SK-N-SH (cell line): ENCODE data around the gene HSDL1. TPM values are rescaled to one million over a fixed set of nuclear protein-coding genes. Genes with fewer than 3 reads are reported as not detected.

ENCODE experiments used
- CTCF ChIA-PET: fragments of 300-600, 350-600 bp; formaldehyde crosslinking; extraction: SDS; loops from one replicate; lab custom pipeline; 2021; lab: Yijun Ruan, JAX
- POLR2A ChIA-PET: fragments of 350-600 bp; sonication (Branson Sonifier 250); formaldehyde crosslinking; extraction: SDS; loops from one replicate; lab custom pipeline; 2020; ENCODE audit warnings: antibody characterized with exemption, inconsistent platforms; lab: Yijun Ruan, JAX
- DNase-seq: peaks from one replicate; pipeline ENCODE4 v3.0.0; 2012
- H2AFZ ChIP-seq: fragments of 200-600 bp; sonication (generic); 2 replicates; pipeline ENCODE4 v1.8.1; 2016; ENCODE audit warnings: antibody characterized with exemption, mild to moderate bottlenecking, low read depth
- H3F3A ChIP-seq: fragments of 200-600 bp; sonication (generic); replicated peaks from 2 replicates; pipeline ENCODE3; 2016; ENCODE audit warnings: antibody characterized with exemption, mild to moderate bottlenecking; ENCODE audit not compliant: insufficient read depth
- H3K27ac ChIP-seq, 2 experiments: fragments of 200-500 bp in 1 of 2; fragments of 200-600 bp in 1 of 2; sonication (Bioruptor generic) in 1 of 2; sonication (generic), shearing (Covaris generic) in 1 of 2; 2 replicates each; pipeline versions ENCODE4 v1.5.1 to v1.6.1; 2014 to 2016; ENCODE audit warnings: low read depth in 2 of 2, inconsistent platforms in 1 of 2, low read length in 1 of 2, mild to moderate bottlenecking in 1 of 2, mixed read lengths in 1 of 2
- H3K27me3 ChIP-seq: fragments of 200-600 bp; sonication (generic), shearing (Covaris generic); 2 replicates; pipeline ENCODE4 v1.6.1; 2016; ENCODE audit warnings: mixed run types; ENCODE audit not compliant: insufficient read depth
- H3K36me3 ChIP-seq, 2 experiments: fragments of 200-500 bp in 1 of 2; fragments of 200-600 bp in 1 of 2; sonication (Bioruptor generic) in 1 of 2; sonication (generic) in 1 of 2; replicated peaks in 1 of 2; 2 replicates each; pipeline versions ENCODE3 to v1.5.1; 2014 to 2016; ENCODE audit warnings: low read length in 1 of 2, mild to moderate bottlenecking in 1 of 2; ENCODE audit not compliant: insufficient read depth in 2 of 2, control insufficient read depth in 1 of 2
- H3K4me1 ChIP-seq, 2 experiments: fragments of 200-500 bp in 1 of 2; fragments of 200-600 bp in 1 of 2; sonication (Bioruptor generic) in 1 of 2; sonication (generic), shearing (Covaris generic) in 1 of 2; 2 replicates each; pipeline versions ENCODE4 v1.5.1 to v1.6.1; 2014 to 2016; ENCODE audit warnings: low read depth in 1 of 2, low read length in 1 of 2, mixed run types in 1 of 2; ENCODE audit not compliant: insufficient read depth in 2 of 2, control insufficient read depth in 1 of 2
- H3K4me2 ChIP-seq: fragments of 200-600 bp; sonication (generic), shearing (Covaris generic); 2 replicates; pipeline ENCODE4 v1.6.1; 2017; ENCODE audit warnings: mixed run types
- H3K4me3 ChIP-seq, 2 experiments: fragments of 200-500 bp in 1 of 2; fragments of 200-600 bp in 1 of 2; sonication (Bioruptor generic) in 1 of 2; sonication (generic), shearing (Covaris generic) in 1 of 2; 2 replicates each; pipeline versions ENCODE4 v1.5.1 to v1.8.1; 2014 to 2016; ENCODE audit warnings: low read depth in 2 of 2, inconsistent platforms in 1 of 2, low read length in 1 of 2, mild to moderate bottlenecking in 1 of 2, mixed read lengths in 1 of 2, moderate library complexity in 1 of 2
- H3K79me2 ChIP-seq: fragments of 200-600 bp; sonication (generic); 2 replicates; pipeline ENCODE4 v1.8.1; 2017; ENCODE audit warnings: mild to moderate bottlenecking; ENCODE audit not compliant: insufficient read depth
- H3K9ac ChIP-seq: fragments of 200-600 bp; sonication (generic); 2 replicates; pipeline ENCODE4 v1.6.1; 2017; ENCODE audit warnings: mixed run types
- H3K9me2 ChIP-seq: fragments of 200-600 bp; sonication (generic); 2 replicates; pipeline ENCODE4 v1.6.1; 2017; ENCODE audit warnings: mixed run types
- H3K9me3 ChIP-seq: fragments of 200-600 bp; sonication (generic); 2 replicates; pipeline ENCODE4 v1.6.1; 2017; ENCODE audit warnings: mixed run types, mild to moderate bottlenecking, moderate library complexity
- H4K20me1 ChIP-seq: fragments of 200-600 bp; sonication (generic); 2 replicates; pipeline ENCODE4 v1.6.1; 2017; ENCODE audit warnings: mild to moderate bottlenecking, mixed run types; ENCODE audit not compliant: insufficient read depth
- GABPA ChIP-seq: IDR thresholded peaks from 2 replicates; pipeline ENCODE4 v1.4.0; 2012; ENCODE audit warnings: low read depth, mild to moderate bottlenecking
- NFIC ChIP-seq: IDR thresholded peaks from 2 replicates; pipeline ENCODE4 v1.4.0; 2012; ENCODE audit warnings: borderline replicate concordance
- RAD21 ChIP-seq: IDR thresholded peaks from 2 replicates; pipeline ENCODE4 v1.6.1; 2012; ENCODE audit warnings: mild to moderate bottlenecking, low read length
- SMC3 ChIP-seq: IDR thresholded peaks from 2 replicates; pipeline ENCODE4 v1.6.1; 2012; ENCODE audit warnings: low read depth, low read length, improper control_type of control experiment
- TCF12 ChIP-seq: IDR thresholded peaks from 2 replicates; pipeline ENCODE4 v1.4.0; 2012
- WGBS: methylation state at CpG from one replicate; pipeline ENCODE4 v1.1.6; 2017; ENCODE audit warnings: low lambda C conversion rate; 5-methylcytosine and 5-hydroxymethylcytosine counted together
- polyA plus RNA-seq, 3 experiments: library from polyadenylated mRNA; depleted of rRNA; stranded (reverse); fragments of >200 nt; gene quantifications; 2 replicates each; pipeline ENCODE4 v1.2.3, GENCODE V29; 2012
- TF ChIP-seq, protein P1 (sequence below): IDR thresholded peaks from 2 replicates; pipeline ENCODE4 v1.4.0; 2012; ENCODE audit warnings: low read depth, borderline replicate concordance
- TF ChIP-seq, protein P2 (sequence below): fragments of 150-350 bp; IDR thresholded peaks from 2 replicates; pipeline ENCODE4 v1.6.1; 2017; ENCODE audit warnings: antibody characterized with exemption, low read length, low read depth, borderline replicate concordance
- TF ChIP-seq, protein P3 (sequence below): fragments of 150-350 bp; IDR thresholded peaks from 2 replicates; pipeline ENCODE4 v1.6.1; 2016; ENCODE audit warnings: mild to moderate bottlenecking, low read depth, low read length
- TF ChIP-seq, protein P4 (sequence below): IDR thresholded peaks from 2 replicates; pipeline ENCODE4 v1.4.0; 2012; ENCODE audit warnings: low read depth, borderline replicate concordance

The HSDL1 gene
- polyA plus RNA-seq, 1 of the 3 experiments (the other 2 are of a cell fraction): 14.5 TPM

DNA sequence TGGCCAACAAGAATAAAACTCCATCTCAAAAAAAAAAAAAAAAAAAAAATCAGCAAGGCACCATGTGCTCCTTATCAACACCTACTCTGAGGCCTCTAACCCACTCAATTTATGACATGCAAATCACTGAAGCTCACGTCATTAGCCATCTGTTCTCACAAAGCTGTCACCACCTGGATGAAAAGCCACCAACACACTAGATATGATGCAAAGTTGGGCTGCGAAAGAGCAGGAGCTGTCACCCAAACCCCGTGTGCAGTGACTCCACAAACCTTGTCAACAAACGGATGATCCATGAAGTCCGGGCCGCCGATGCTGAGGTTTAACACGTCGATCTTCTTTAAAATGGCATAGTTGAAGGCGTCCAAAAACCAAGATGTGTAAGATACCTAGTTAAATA lies 53.5 kb downstream of the HSDL1 start:
- CTCF ChIA-PET: interaction anchor here (1.2 to 1.5 kb wide), 2 partner anchors 20 to 135 kb away, joined by 3 to 4 read pairs; no protein-coding TSS in a partner anchor
- H3K27me3 ChIP-seq: no peaks in the 10 kb centered on the region
- H3K4me3 ChIP-seq: no peak overlapping the region
- H4K20me1 ChIP-seq: no peaks in the 10 kb centered on the region
- 97% methylated on average over 10 of the region's 10 CpGs for WGBS
- no peak overlapping the region for H3K27ac ChIP-seq
- no peak overlapping the region for H3K9ac ChIP-seq
- POLR2A ChIA-PET: no interaction called here
- no peaks in the 10 kb centered on the region for H3F3A ChIP-seq
- H2AFZ ChIP-seq: no peak overlapping the region
- TF ChIP-seq RAD21: no peak
- TF ChIP-seq SMC3: no peak
- TF ChIP-seq, protein P1, sequence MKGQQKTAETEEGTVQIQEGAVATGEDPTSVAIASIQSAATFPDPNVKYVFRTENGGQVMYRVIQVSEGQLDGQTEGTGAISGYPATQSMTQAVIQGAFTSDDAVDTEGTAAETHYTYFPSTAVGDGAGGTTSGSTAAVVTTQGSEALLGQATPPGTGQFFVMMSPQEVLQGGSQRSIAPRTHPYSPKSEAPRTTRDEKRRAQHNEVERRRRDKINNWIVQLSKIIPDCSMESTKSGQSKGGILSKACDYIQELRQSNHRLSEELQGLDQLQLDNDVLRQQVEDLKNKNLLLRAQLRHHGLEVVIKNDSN: no peak
- TF ChIP-seq, protein P2, sequence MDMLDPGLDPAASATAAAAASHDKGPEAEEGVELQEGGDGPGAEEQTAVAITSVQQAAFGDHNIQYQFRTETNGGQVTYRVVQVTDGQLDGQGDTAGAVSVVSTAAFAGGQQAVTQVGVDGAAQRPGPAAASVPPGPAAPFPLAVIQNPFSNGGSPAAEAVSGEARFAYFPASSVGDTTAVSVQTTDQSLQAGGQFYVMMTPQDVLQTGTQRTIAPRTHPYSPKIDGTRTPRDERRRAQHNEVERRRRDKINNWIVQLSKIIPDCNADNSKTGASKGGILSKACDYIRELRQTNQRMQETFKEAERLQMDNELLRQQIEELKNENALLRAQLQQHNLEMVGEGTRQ: no peak
- TF ChIP-seq, protein P3, sequence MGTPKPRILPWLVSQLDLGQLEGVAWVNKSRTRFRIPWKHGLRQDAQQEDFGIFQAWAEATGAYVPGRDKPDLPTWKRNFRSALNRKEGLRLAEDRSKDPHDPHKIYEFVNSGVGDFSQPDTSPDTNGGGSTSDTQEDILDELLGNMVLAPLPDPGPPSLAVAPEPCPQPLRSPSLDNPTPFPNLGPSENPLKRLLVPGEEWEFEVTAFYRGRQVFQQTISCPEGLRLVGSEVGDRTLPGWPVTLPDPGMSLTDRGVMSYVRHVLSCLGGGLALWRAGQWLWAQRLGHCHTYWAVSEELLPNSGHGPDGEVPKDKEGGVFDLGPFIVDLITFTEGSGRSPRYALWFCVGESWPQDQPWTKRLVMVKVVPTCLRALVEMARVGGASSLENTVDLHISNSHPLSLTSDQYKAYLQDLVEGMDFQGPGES: no peak
- no peak for TF ChIP-seq GABPA
- TF ChIP-seq, protein P4, sequence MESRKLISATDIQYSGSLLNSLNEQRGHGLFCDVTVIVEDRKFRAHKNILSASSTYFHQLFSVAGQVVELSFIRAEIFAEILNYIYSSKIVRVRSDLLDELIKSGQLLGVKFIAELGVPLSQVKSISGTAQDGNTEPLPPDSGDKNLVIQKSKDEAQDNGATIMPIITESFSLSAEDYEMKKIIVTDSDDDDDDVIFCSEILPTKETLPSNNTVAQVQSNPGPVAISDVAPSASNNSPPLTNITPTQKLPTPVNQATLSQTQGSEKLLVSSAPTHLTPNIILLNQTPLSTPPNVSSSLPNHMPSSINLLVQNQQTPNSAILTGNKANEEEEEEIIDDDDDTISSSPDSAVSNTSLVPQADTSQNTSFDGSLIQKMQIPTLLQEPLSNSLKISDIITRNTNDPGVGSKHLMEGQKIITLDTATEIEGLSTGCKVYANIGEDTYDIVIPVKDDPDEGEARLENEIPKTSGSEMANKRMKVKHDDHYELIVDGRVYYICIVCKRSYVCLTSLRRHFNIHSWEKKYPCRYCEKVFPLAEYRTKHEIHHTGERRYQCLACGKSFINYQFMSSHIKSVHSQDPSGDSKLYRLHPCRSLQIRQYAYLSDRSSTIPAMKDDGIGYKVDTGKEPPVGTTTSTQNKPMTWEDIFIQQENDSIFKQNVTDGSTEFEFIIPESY: no peak
- no peak for TF ChIP-seq NFIC
- no peaks in the 10 kb centered on the region for H3K9me2 ChIP-seq
- no peak overlapping the region for H3K4me2 ChIP-seq
- peaks cover 58 to 98% of the 10 kb centered on the region in 2 experiments for H3K36me3 ChIP-seq
- DNase-seq: no peak
- no peaks in the 10 kb centered on the region for H3K4me1 ChIP-seq
- H3K9me3 ChIP-seq: no peaks in the 10 kb centered on the region
- no peaks in the 10 kb centered on the region for H3K79me2 ChIP-seq

DNA sequence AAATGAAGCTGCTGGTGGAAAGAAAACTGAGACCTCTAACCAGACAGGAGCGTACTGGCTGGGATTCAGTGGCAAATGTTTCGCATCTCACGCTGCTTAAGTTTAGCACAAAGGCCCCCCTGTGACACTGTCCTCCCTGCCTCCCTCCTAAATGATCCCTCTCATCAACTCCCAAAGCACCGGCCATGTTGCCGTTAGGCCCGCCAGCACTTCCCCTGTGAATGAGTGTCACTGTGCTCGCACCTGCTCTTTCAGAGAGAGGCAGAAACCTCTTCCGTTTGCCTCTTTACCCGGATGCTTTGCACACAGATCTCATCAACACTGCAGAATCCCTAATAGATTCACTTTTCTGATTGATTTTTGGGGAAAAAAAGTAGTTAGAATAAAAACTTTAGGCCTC lies 54.8 kb downstream of the HSDL1 start:
- no peak overlapping the region for H2AFZ ChIP-seq
- H3K4me1 ChIP-seq: no peaks in the 10 kb centered on the region
- POLR2A ChIA-PET: no interaction called here
- no peaks in the 10 kb centered on the region for H4K20me1 ChIP-seq
- H3K9ac ChIP-seq: no peak overlapping the region
- no peaks in the 10 kb centered on the region for H3K9me3 ChIP-seq
- CTCF ChIA-PET: interaction anchor here (0.7 to 14.3 kb wide), 8 partner anchors 24 to 394 kb away, joined by 3 to 163 read pairs (median 14); partner anchors contain the start of gene TAF1C
- no peaks in the 10 kb centered on the region for H3K27me3 ChIP-seq
- WGBS: 94% methylated on average over 9 of the region's 9 CpGs
- no peaks in the 10 kb centered on the region for H3K9me2 ChIP-seq
- no peaks in the 10 kb centered on the region for H3K79me2 ChIP-seq
- H3K4me3 ChIP-seq: no peak overlapping the region
- no peak for TF ChIP-seq TCF12
- no peak overlapping the region for H3K4me2 ChIP-seq
- peaks cover 59 to 96% of the 10 kb centered on the region in 2 experiments for H3K36me3 ChIP-seq
- DNase-seq: no peak
- H3K27ac ChIP-seq: no peak overlapping the region
- no peaks in the 10 kb centered on the region for H3F3A ChIP-seq
